HepG2 (cell line): ENCODE measurements around the gene EPN2. TPM values are rescaled to one million over a fixed set of nuclear protein-coding genes. Genes with fewer than 3 reads are reported as not detected.
A peak's percentile ranks its signal among the peaks of the same experiment; 100 is the strongest.

Experiments
- CREB1 ChIP-seq, 2 experiments: fragments of 450-650 bp in 1 of 2; IDR thresholded peaks; 2 replicates each; pipeline ENCODE4 v1.6.1; 2016 to 2017; ENCODE audit warnings: control low read depth in 1 of 2, mild to moderate bottlenecking in 1 of 2, missing compliant biosample characterization in 1 of 2, missing genetic modification characterization in 1 of 2
- DNMT1 ChIP-seq: sonication (generic); formaldehyde crosslinking; IDR thresholded peaks from 2 replicates; pipeline ENCODE4 v1.5.1; 2020; ENCODE audit warnings: mild to moderate bottlenecking, missing genetic modification reagents
- EP300 ChIP-seq, 3 experiments: sonication (generic) in 1 of 3; formaldehyde crosslinking in 1 of 3; IDR thresholded peaks; 2 replicates each; pipeline versions ENCODE4 v1.5.1 to v1.6.1; 2011 to 2020; ENCODE audit warnings: low read depth in 2 of 3, low read length in 2 of 3, borderline replicate concordance in 1 of 3, improper control_type of control experiment in 1 of 3, mild to moderate bottlenecking in 1 of 3, missing genetic modification reagents in 1 of 3, moderate library complexity in 1 of 3
- HCFC1 ChIP-seq: fragments of 150-350 bp; IDR thresholded peaks from 2 replicates; pipeline ENCODE4 v1.6.1; 2014; ENCODE audit warnings: low read depth, low read length
- HIVEP1 ChIP-seq: sonication (generic); formaldehyde crosslinking; IDR thresholded peaks from 2 replicates; pipeline ENCODE4 v1.4.0; 2020; ENCODE audit warnings: mild to moderate bottlenecking, missing genetic modification reagents
- HNRNPLL ChIP-seq: fragments of 200-400 bp; formaldehyde crosslinking; IDR thresholded peaks from 2 replicates; pipeline ENCODE4 v1.6.1; 2017; ENCODE audit warnings: mild to moderate bottlenecking, low read depth, low read length; ENCODE audit not compliant: poor library complexity, severe bottlenecking
- HOXA9 ChIP-seq: sonication (generic); formaldehyde crosslinking; IDR thresholded peaks from 2 replicates; pipeline ENCODE4 v1.8.1; 2022; ENCODE audit warnings: missing genetic modification reagents, mild to moderate bottlenecking, moderate library complexity, borderline replicate concordance
- KLF16 ChIP-seq, 2 experiments: sonication (generic) in 1 of 2; formaldehyde crosslinking in 1 of 2; IDR thresholded peaks; 2 replicates each; pipeline versions ENCODE4 v1.6.1 to v1.8.0; 2016 to 2023; ENCODE audit warnings: missing genetic modification reagents in 2 of 2, missing compliant biosample characterization in 1 of 2
- KLF9 ChIP-seq: IDR thresholded peaks from 2 replicates; pipeline ENCODE4 v1.6.1; 2016; ENCODE audit warnings: low read depth
- NCOA1 ChIP-seq: sonication (generic); formaldehyde crosslinking; IDR thresholded peaks from 2 replicates; pipeline ENCODE4 v1.9.0; 2021; ENCODE audit warnings: missing genetic modification reagents
- NFATC3 ChIP-seq: sonication (generic); formaldehyde crosslinking; IDR thresholded peaks from 2 replicates; pipeline ENCODE4 v1.5.1; 2020; ENCODE audit warnings: mild to moderate bottlenecking, missing genetic modification reagents
- ZNF441 ChIP-seq: sonication (generic); formaldehyde crosslinking; IDR thresholded peaks from 2 replicates; pipeline ENCODE4 v1.7.0; 2021; ENCODE audit warnings: missing genetic modification reagents, borderline replicate concordance
- ZNF510 ChIP-seq: sonication (generic); formaldehyde crosslinking; IDR thresholded peaks from 2 replicates; pipeline ENCODE4 v1.4.0; 2020; ENCODE audit warnings: low read depth, mild to moderate bottlenecking, missing genetic modification reagents
- ZNF652 ChIP-seq: IDR thresholded peaks from 2 replicates; pipeline ENCODE4 v1.6.1; 2016; ENCODE audit warnings: low read depth, borderline replicate concordance
- ZNF772 ChIP-seq: sonication (generic); formaldehyde crosslinking; IDR thresholded peaks from 2 replicates; pipeline ENCODE4 v1.5.0; 2020; ENCODE audit warnings: mild to moderate bottlenecking, missing genetic modification reagents
- ZNF841 ChIP-seq: sonication (generic); formaldehyde crosslinking; IDR thresholded peaks from 2 replicates; pipeline ENCODE4 v1.8.1; 2023; ENCODE audit warnings: missing genetic modification reagents, borderline replicate concordance
- polyA plus RNA-seq, 8 experiments: library from polyadenylated mRNA; depleted of rRNA in 3 of 8; stranded (reverse) in 7 of 8; unstranded in 1 of 8; fragments of >200 nt; fragmentation: Illumina TruSeq in 4 of 8; extraction: Trizol in 4 of 8; gene quantifications; 2 replicates each; pipeline versions ENCODE4 v1.2.1 to v1.2.3, GENCODE V29; 2011 to 2016; ENCODE audit warnings: low read depth in 4 of 8, missing spikeins in 1 of 8, mixed read lengths in 1 of 8; ENCODE audit not compliant: insufficient read depth in 1 of 8
- total RNA-seq, 5 experiments: library from RNA; depleted of rRNA; stranded (reverse); fragments of >200 nt; fragmentation: Illumina TruSeq; extraction: Trizol; gene quantifications; 2 replicates each; pipeline ENCODE4 v1.2.3, GENCODE V29; 2016; ENCODE audit warnings: low read depth in 1 of 5
- TF ChIP-seq, protein P1 (sequence below): sonication (generic); formaldehyde crosslinking; IDR thresholded peaks from 2 replicates; pipeline ENCODE4 v1.4.0; 2020; ENCODE audit warnings: missing genetic modification reagents; ENCODE audit errors: not compliant biosample characterization
- TF ChIP-seq, protein P2 (sequence below), 2 experiments: sonication (generic) in 1 of 2; formaldehyde crosslinking in 1 of 2; IDR thresholded peaks; 2 replicates each; pipeline versions ENCODE4 v1.5.1 to v1.6.1; 2011 to 2020; ENCODE audit warnings: borderline replicate concordance in 1 of 2, low read depth in 1 of 2, low read length in 1 of 2, mild to moderate bottlenecking in 1 of 2, missing genetic modification reagents in 1 of 2, moderate library complexity in 1 of 2
- TF ChIP-seq, protein P3 (sequence below): IDR thresholded peaks from 2 replicates; pipeline ENCODE4 v1.6.1; 2016; ENCODE audit warnings: mild to moderate bottlenecking
- TF ChIP-seq, protein P4 (sequence below): sonication (generic); formaldehyde crosslinking; IDR thresholded peaks from 2 replicates; pipeline ENCODE4 v1.8.1; 2022; ENCODE audit warnings: mild to moderate bottlenecking, missing genetic modification reagents

EPN2 gene
- total and polyA plus RNA-seq, 2 of the 13 experiments (the other 11 are each of a cell fraction or from before 2014, with no cell fraction given) = 7.8 to 19.2 TPM

DNA sequence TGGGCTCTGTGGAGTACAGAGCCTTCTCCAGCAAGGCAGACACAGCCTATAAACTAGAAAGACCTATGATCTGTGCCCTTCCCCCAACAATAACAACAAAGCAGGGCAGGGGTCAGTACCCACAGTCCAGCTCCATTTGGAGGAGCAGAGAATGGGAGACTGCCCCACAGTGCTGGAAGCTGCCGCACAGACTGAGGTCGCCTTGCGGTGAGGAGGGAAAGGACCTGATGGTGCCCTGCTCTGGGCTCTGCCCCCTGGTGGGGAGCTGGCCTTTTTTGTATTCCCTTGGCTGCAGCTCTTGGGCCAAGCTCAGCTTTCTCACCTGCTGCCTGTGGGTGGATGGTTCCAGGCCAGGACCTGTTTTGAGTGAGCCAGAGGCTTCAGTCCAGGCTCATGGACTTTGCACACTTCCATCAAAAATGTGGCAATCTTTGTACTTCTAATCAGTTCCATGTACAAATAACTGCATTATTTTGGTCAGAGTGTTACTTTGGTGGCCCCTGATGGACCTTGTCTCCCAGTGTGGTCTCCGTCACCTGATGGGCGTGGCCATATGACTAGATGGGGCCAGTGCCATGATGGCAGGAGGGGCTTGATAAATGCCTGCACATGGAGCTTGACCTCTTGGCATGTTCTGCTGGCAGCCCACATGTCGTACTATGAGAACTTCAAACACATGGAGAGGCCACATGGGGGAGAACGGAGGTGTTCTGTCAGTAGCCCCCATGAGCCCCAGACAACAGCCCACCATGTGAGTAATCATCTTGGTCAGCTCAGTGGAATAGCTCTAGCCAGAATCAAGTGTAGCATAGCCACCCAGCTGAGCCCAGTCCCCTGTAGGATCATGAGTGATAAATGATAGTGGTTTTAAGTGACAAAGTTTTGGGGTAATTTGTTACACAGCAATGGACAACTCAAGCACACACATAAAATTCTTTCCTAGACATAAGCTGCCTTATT, 101.1 kb downstream of the EPN2 start (continued):
- TF ChIP-seq, protein P1, sequence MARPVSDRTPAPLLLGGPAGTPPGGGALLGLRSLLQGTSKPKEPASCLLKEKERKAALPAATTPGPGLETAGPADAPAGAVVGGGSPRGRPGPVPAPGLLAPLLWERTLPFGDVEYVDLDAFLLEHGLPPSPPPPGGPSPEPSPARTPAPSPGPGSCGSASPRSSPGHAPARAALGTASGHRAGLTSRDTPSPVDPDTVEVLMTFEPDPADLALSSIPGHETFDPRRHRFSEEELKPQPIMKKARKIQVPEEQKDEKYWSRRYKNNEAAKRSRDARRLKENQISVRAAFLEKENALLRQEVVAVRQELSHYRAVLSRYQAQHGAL (CRISPR knock-in tag) = peak; percentile 57
- TF ChIP-seq HCFC1 (no peak), ZNF510 (no peak), HIVEP1 (CRISPR knock-in tag) (0 out of 2 replicates have a peak, but pooled peaks have one; percentile 28), ZNF652 (CRISPR knock-in tag) (no peak), CREB1 (IDR thresholded peaks at IDR 0.05) (no peak), CREB1 (CRISPR knock-in tag; IDR thresholded peaks at IDR 0.05) (peak; percentile 85), ZNF772 (CRISPR knock-in tag) (0 out of 2 replicates have a peak, but pooled peaks have one; percentile 21), KLF9 (CRISPR knock-in tag) (peak; percentile 61; the same call in 1 of the 2 replicates), DNMT1 (CRISPR knock-in tag) (no peak), ZNF441 (CRISPR knock-in tag) (peak; percentile 92), NFATC3 (CRISPR knock-in tag) (no peak), HOXA9 (CRISPR knock-in tag) (no peak), ZNF841 (CRISPR knock-in tag) (no peak), KLF16 (CRISPR knock-in tag; IDR thresholded peaks at IDR 0.05) (peak in 1 of 2 experiments; percentile 87; a peak in 1 of 4 replicates), EP300 (IDR thresholded peaks at IDR 0.05; ENCODE audit: low read depth in 2 of 2, low read length in 2 of 2) (peak; percentile 71 to 87), EP300 (CRISPR knock-in tag; IDR thresholded peaks at IDR 0.05; ENCODE audit: borderline replicate concordance) (peak; percentile 32), HNRNPLL (no peak), NCOA1 (peak; percentile 75; the same call in 1 of the 2 replicates)
- TF ChIP-seq, protein P2, sequence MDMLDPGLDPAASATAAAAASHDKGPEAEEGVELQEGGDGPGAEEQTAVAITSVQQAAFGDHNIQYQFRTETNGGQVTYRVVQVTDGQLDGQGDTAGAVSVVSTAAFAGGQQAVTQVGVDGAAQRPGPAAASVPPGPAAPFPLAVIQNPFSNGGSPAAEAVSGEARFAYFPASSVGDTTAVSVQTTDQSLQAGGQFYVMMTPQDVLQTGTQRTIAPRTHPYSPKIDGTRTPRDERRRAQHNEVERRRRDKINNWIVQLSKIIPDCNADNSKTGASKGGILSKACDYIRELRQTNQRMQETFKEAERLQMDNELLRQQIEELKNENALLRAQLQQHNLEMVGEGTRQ (IDR thresholded peaks at IDR 0.05; ENCODE audit: low read depth, low read length) = no peak
- TF ChIP-seq, protein P2 (CRISPR knock-in tag; IDR thresholded peaks at IDR 0.05; ENCODE audit: borderline replicate concordance) = 0 out of 2 replicates have a peak, but pooled peaks have one; percentile 52
- TF ChIP-seq, protein P3, sequence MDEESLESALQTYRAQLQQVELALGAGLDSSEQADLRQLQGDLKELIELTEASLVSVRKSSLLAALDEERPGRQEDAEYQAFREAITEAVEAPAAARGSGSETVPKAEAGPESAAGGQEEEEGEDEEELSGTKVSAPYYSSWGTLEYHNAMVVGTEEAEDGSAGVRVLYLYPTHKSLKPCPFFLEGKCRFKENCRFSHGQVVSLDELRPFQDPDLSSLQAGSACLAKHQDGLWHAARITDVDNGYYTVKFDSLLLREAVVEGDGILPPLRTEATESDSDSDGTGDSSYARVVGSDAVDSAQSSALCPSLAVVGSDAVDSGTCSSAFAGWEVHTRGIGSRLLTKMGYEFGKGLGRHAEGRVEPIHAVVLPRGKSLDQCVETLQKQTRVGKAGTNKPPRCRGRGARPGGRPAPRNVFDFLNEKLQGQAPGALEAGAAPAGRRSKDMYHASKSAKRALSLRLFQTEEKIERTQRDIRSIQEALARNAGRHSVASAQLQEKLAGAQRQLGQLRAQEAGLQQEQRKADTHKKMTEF (CRISPR knock-in tag) = peak; percentile 85
- TF ChIP-seq, protein P4, sequence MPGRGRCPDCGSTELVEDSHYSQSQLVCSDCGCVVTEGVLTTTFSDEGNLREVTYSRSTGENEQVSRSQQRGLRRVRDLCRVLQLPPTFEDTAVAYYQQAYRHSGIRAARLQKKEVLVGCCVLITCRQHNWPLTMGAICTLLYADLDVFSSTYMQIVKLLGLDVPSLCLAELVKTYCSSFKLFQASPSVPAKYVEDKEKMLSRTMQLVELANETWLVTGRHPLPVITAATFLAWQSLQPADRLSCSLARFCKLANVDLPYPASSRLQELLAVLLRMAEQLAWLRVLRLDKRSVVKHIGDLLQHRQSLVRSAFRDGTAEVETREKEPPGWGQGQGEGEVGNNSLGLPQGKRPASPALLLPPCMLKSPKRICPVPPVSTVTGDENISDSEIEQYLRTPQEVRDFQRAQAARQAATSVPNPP = peak; percentile 89; the same call in 1 of the 2 replicates
